ENCODE results near the gene MYRF. TPM values are rescaled to one million over a fixed set of nuclear protein-coding genes. Genes with fewer than 3 reads are reported as not detected.

Gene MYRF
- total and polyA plus RNA-seq, 2 donors from 2014 or later: 6.0 to 36.3 TPM

- DNase-seq (peak in 4 of 5 donors; percentile 85 to 94 (median 90)), FAIRE-seq (no peak)
- no peak for TF ChIP-seq CTCF (IDR thresholded peaks at IDR 0.05; ENCODE audit: borderline replicate concordance, extremely low read depth, insufficient read depth)
- Histone ChIP-seq H3K9ac (ENCODE audit: low read length in 3 of 3) (no peak overlapping the region), H3K9me3 (ENCODE audit: control insufficient read depth in 2 of 3, insufficient read depth in 1 of 3, low read length in 3 of 3) (no peaks in the 10 kb centered on the region), H3K36me3 (ENCODE audit: control insufficient read depth in 2 of 3, insufficient read depth in 3 of 3, low read length in 3 of 3) (no peaks in the 10 kb centered on the region), H3K27ac (ENCODE audit: low read depth in 2 of 2, low read length in 2 of 2) (no peak overlapping the region), H3K27me3 (ENCODE audit: control insufficient read depth, insufficient read depth, low read length) (no peaks in the 10 kb centered on the region), H3K4me1 (ENCODE audit: control insufficient read depth in 2 of 3, insufficient read depth in 2 of 3, low read depth in 1 of 3, low read length in 3 of 3) (no peaks in the 10 kb centered on the region), H3K4me3 (ENCODE audit: low read length in 3 of 3) (peak overlapping the region in 1 of 3 donors; percentile 9)
- intact Hi-C loops (cut with DNase I): no loop called here
Measured at GRCh38 chr11:61718621-61719302, 33.7 kb upstream of the MYRF start.

GRCh38 chr11:61719978-61720377, 32.5 kb upstream of the MYRF start:
- no peaks in the 10 kb centered on the region for H3K36me3 ChIP-seq (ENCODE audit: control insufficient read depth in 2 of 3, insufficient read depth in 3 of 3, low read length in 3 of 3)
- H3K4me1 ChIP-seq (ENCODE audit: control insufficient read depth in 2 of 3, insufficient read depth in 2 of 3, low read depth in 1 of 3, low read length in 3 of 3): no peaks in the 10 kb centered on the region
- no peak for TF ChIP-seq CTCF (IDR thresholded peaks at IDR 0.05; ENCODE audit: borderline replicate concordance, extremely low read depth, insufficient read depth)
- H3K27ac ChIP-seq (ENCODE audit: low read depth in 2 of 2, low read length in 2 of 2): no peak overlapping the region
- FAIRE-seq (no peak), DNase-seq (no peak)
- H3K9ac ChIP-seq (ENCODE audit: low read length in 3 of 3): no peak overlapping the region
- H3K27me3 ChIP-seq (ENCODE audit: control insufficient read depth, insufficient read depth, low read length): no peaks in the 10 kb centered on the region
- H3K9me3 ChIP-seq (ENCODE audit: control insufficient read depth in 2 of 3, insufficient read depth in 1 of 3, low read length in 3 of 3): no peaks in the 10 kb centered on the region
- intact Hi-C loops (cut with DNase I): no loop called here
- no peak overlapping the region for H3K4me3 ChIP-seq (ENCODE audit: low read length in 3 of 3)

GRCh38 chr11:61720597-61720996, 31.8 kb upstream of the MYRF start:
- Histone ChIP-seq H3K4me3 (ENCODE audit: low read length in 3 of 3) (no peak overlapping the region), H3K27ac (ENCODE audit: low read depth in 2 of 2, low read length in 2 of 2) (no peak overlapping the region), H3K27me3 (ENCODE audit: control insufficient read depth, insufficient read depth, low read length) (no peaks in the 10 kb centered on the region), H3K9me3 (ENCODE audit: control insufficient read depth in 2 of 3, insufficient read depth in 1 of 3, low read length in 3 of 3) (no peaks in the 10 kb centered on the region), H3K9ac (ENCODE audit: low read length in 3 of 3) (no peak overlapping the region), H3K36me3 (ENCODE audit: control insufficient read depth in 2 of 3, insufficient read depth in 3 of 3, low read length in 3 of 3) (no peaks in the 10 kb centered on the region), H3K4me1 (ENCODE audit: control insufficient read depth in 2 of 3, insufficient read depth in 2 of 3, low read depth in 1 of 3, low read length in 3 of 3) (no peaks in the 10 kb centered on the region)
- intact Hi-C loops (cut with DNase I): no loop called here
- no peak for TF ChIP-seq CTCF (IDR thresholded peaks at IDR 0.05; ENCODE audit: borderline replicate concordance, extremely low read depth, insufficient read depth)
- no peak for DNase-seq
- FAIRE-seq: no peak

- FAIRE-seq (no peak), DNase-seq (no peak)
- H3K36me3 ChIP-seq (ENCODE audit: control insufficient read depth in 2 of 3, insufficient read depth in 3 of 3, low read length in 3 of 3): no peaks in the 10 kb centered on the region
- intact Hi-C loops (cut with DNase I): no loop called here
- no peaks in the 10 kb centered on the region for H3K9me3 ChIP-seq (ENCODE audit: control insufficient read depth in 2 of 3, insufficient read depth in 1 of 3, low read length in 3 of 3)
- H3K27me3 ChIP-seq (ENCODE audit: control insufficient read depth, insufficient read depth, low read length): no peaks in the 10 kb centered on the region
- no peak overlapping the region for H3K27ac ChIP-seq (ENCODE audit: low read depth in 2 of 2, low read length in 2 of 2)
- TF ChIP-seq CTCF (IDR thresholded peaks at IDR 0.05; ENCODE audit: borderline replicate concordance, extremely low read depth, insufficient read depth): no peak
- no peaks in the 10 kb centered on the region for H3K4me1 ChIP-seq (ENCODE audit: control insufficient read depth in 2 of 3, insufficient read depth in 2 of 3, low read depth in 1 of 3, low read length in 3 of 3)
- no peak overlapping the region for H3K9ac ChIP-seq (ENCODE audit: low read length in 3 of 3)
- H3K4me3 ChIP-seq (ENCODE audit: low read length in 3 of 3): no peak overlapping the region
Measured at GRCh38 chr11:61724437-61724836, 28.0 kb upstream of the MYRF start.
